Heart left ventricle (tissue), 16 donors: Measurements from ENCODE around the gene ICAM2. TPM values are rescaled to one million over a fixed set of nuclear protein-coding genes. Genes with fewer than 3 reads are reported as not detected.

Source experiments
- ATAC-seq, 4 donors: fragments of 200-7000 bp; cut with Tn5 transposase; one replicate each; pipeline ENCODE4 v1.9.1; 2020 to 2022; ENCODE audit warnings: moderate library complexity in 4 of 4, mild to moderate bottlenecking in 3 of 4, moderate number of reproducible peaks in 1 of 4
- DNase-seq, 5 donors: peaks; one replicate each; pipeline ENCODE4 v3.0.0-alpha.2; 2020
- H3K27ac ChIP-seq, 12 donors: fragments of 200-600 bp; sonication (generic) in 4 of 12; one replicate each; pipeline versions ENCODE4 v1.5.0 to v1.8.0; 2016 to 2022; ENCODE audit warnings: mild to moderate bottlenecking in 2 of 12
- H3K27me3 ChIP-seq, 9 donors: fragments of 200-600 bp; sonication (generic) in 2 of 9; one replicate each; pipeline versions ENCODE4 v1.5.1 to v1.8.0; 2016 to 2022; ENCODE audit warnings: mild to moderate bottlenecking in 3 of 9
- H3K36me3 ChIP-seq, 9 donors: fragments of 200-600 bp; sonication (generic) in 2 of 9; one replicate each; pipeline versions ENCODE4 v1.5.0 to v1.8.0; 2018 to 2022; ENCODE audit warnings: mild to moderate bottlenecking in 2 of 9
- H3K4me1 ChIP-seq, 12 donors: fragments of 200-600 bp; sonication (generic) in 4 of 12; one replicate each; pipeline versions ENCODE4 v1.5.0 to v1.8.0; 2016 to 2022; ENCODE audit warnings: mild to moderate bottlenecking in 3 of 12
- H3K4me3 ChIP-seq, 12 donors: fragments of 200-600 bp; sonication (generic) in 4 of 12; one replicate each; pipeline versions ENCODE4 v1.5.0 to v1.8.0; 2017 to 2022; ENCODE audit warnings: mild to moderate bottlenecking in 9 of 12, moderate library complexity in 4 of 12
- H3K9me3 ChIP-seq, 12 donors: fragments of 200-600 bp; sonication (generic) in 4 of 12; one replicate each; pipeline versions ENCODE4 v1.5.0 to v1.8.0; 2016 to 2022; ENCODE audit warnings: mild to moderate bottlenecking in 1 of 12
- POLR2A ChIP-seq, 2 donors: fragments of 450-650 bp; IDR thresholded peaks; one replicate each; pipeline ENCODE4 v1.6.1; 2017; ENCODE audit warnings: antibody characterized with exemption in 2 of 2, mild to moderate bottlenecking in 2 of 2, moderate library complexity in 2 of 2
- WGBS, 4 donors: extraction: QIAGEN DNeasy Blood & Tissue Kit in 2 of 4; methylation state at CpG; one replicate each; pipeline versions ENCODE4 v1.1.5 to v1.1.7; 2013 to 2018; 5-methylcytosine and 5-hydroxymethylcytosine counted together
- intact Hi-C, 10 donors: fragments of 100-400 bp; cut with DNase I; formaldehyde crosslinking; loops; one replicate each; pipeline versions ENCODE4 v1.11.1 to v1.14.2; 2022
- polyA plus RNA-seq, 2 donors: library from polyadenylated mRNA; stranded (reverse); fragments of 200-250 nt; gene quantifications; one replicate each; pipeline ENCODE4 v1.2.3, GENCODE V29; 2013
- total RNA-seq, 9 donors: library from RNA; depleted of rRNA in 2 of 9; stranded (reverse); fragments of >200 nt in 2 of 9; fragmentation: NEBNext Ultra II Directional in 3 of 9; extraction: Animal tissue kit (Norgen Biotek cat#: 25700) in 3 of 9; gene quantifications; one replicate each; pipeline versions ENCODE4 v1.1.0 to v1.2.4, GENCODE V29; 2016 to 2023
- TF ChIP-seq, protein P1 (sequence below), 12 donors: fragments of 200-600 bp; sonication (generic) in 4 of 12; IDR thresholded peaks; one replicate each; pipeline versions ENCODE4 v1.5.0 to v1.8.0; 2018 to 2022; ENCODE audit warnings: antibody characterized with exemption in 12 of 12, mild to moderate bottlenecking in 5 of 12
- donor health status: ischemic (EF 13 %, LVEDD 7.1; RV severe dilation, severe dysfunction).
- donor health status: healthy with polysubstance abuse.
- donor health status: DM: no; HTN: yes; CAD: no.
- donor health status: DM: no; HTN: no; CAD: no.
- donor health status: ischemic (EF 25% LVEDD 6.9; RV normal size, moderate dysfunction).
- donor health status: ischemic (EF 25% LVEDD 5.7; RV mildly dilated, moderate dysfunction).
- donor health status: healthy.
- donor health status: DM: yes; HTN: yes; CAD: no.
- donor health status: ischemic (EF 35%, LVEDD 5.7; RV mildly dilated, moderate dysfunction).
- donor health status: nonischemic (EF 11% LVEDD 7.7; RV severe dilation, severe dysfunction).
- donor health status: DM: yes; HTN: yes; CAD: no.
- donor health status: PGD.
- donor health status: ischemic (EF 29% LVEDD 5.4; RV normal size, mild dysfunction).
- donor health status: nonischemic (EF 23%, LVEDD 6.1; RV moderate dilation, normal function).

Gene ICAM2
- total and polyA plus RNA-seq, 11 donors = 24.4 to 262 (median 43.1) TPM

DNA sequence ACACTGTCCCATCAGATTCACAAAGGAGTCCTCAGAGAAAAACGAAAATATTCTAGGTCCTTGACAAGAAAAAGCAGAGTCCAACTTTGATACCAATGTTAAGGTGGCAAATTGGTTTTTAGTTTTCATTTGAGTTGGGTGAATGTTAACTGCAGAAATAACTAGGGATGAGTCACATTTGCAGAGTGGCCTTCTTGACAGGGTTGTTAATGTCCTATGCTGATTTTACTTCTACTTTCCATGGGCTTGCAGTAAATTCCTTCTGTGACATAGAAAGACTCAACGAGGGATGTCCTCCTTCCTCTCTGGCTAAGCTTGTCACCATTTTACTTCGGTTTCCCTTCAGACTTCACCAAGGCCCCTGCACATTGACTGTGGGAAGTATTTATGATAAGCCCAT, 47.2 kb upstream of the ICAM2 start:
- H3K27ac ChIP-seq = peak overlapping the region in 1 of 12 donors; percentile 66
- no peak for DNase-seq

GRCh38 chr17:64066716-64067115, 46.3 kb upstream of the ICAM2 start:
- 91 to 96% (median 93%) methylated on average over 7 of the region's 7 CpGs for WGBS, 4 donors
- intact Hi-C loops = loop anchor here in 4 of 10 donors (10.0 kb wide), 2 partner anchors 68 to 218 kb away; partner anchors contain the start of gene ERN1 (in 4 of the 4)
- H3K4me3 ChIP-seq = no peak overlapping the region
- peaks cover 0 to 19% (median 14%) of the 10 kb centered on the region in 12 donors for H3K9me3 ChIP-seq
- TF ChIP-seq POLR2A (IDR thresholded peaks at IDR 0.05) = no peak
- TF ChIP-seq, protein P1, sequence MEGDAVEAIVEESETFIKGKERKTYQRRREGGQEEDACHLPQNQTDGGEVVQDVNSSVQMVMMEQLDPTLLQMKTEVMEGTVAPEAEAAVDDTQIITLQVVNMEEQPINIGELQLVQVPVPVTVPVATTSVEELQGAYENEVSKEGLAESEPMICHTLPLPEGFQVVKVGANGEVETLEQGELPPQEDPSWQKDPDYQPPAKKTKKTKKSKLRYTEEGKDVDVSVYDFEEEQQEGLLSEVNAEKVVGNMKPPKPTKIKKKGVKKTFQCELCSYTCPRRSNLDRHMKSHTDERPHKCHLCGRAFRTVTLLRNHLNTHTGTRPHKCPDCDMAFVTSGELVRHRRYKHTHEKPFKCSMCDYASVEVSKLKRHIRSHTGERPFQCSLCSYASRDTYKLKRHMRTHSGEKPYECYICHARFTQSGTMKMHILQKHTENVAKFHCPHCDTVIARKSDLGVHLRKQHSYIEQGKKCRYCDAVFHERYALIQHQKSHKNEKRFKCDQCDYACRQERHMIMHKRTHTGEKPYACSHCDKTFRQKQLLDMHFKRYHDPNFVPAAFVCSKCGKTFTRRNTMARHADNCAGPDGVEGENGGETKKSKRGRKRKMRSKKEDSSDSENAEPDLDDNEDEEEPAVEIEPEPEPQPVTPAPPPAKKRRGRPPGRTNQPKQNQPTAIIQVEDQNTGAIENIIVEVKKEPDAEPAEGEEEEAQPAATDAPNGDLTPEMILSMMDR (IDR thresholded peaks at IDR 0.05) = no peak
- DNase-seq (no peak), ATAC-seq (no peak)
- peaks cover 5 to 81% (median 61%) of the 10 kb centered on the region in 9 donors for H3K36me3 ChIP-seq
- H3K4me1 ChIP-seq = peaks cover 0 to 32% (median 0%) of the 10 kb centered on the region in 12 donors
- H3K27me3 ChIP-seq = no peaks in the 10 kb centered on the region
- H3K27ac ChIP-seq = peak overlapping the region in 1 of 12 donors; percentile 66

More for the DNA sequence above, 47.2 kb upstream of the ICAM2 start:
- Histone ChIP-seq H3K9me3 (peaks cover 0 to 19% (median 14%) of the 10 kb centered on the region in 12 donors), H3K27me3 (no peaks in the 10 kb centered on the region), H3K4me3 (no peak overlapping the region), H3K36me3 (peaks cover 5 to 86% (median 60%) of the 10 kb centered on the region in 9 donors), H3K4me1 (peaks cover 0 to 24% (median 0%) of the 10 kb centered on the region in 12 donors)
- no peak for ATAC-seq
- intact Hi-C loops = loop anchor here in 4 of 10 donors (10.0 kb wide), 2 partner anchors 67 to 217 kb away; partner anchors contain the start of gene ERN1 (in 4 of the 4)
- no peak for TF ChIP-seq POLR2A (IDR thresholded peaks at IDR 0.05)
- TF ChIP-seq, protein P1 (IDR thresholded peaks at IDR 0.05) = no peak
- 89 to 94% (median 90%) methylated on average over 3 of the region's 3 CpGs for WGBS, 4 donors

DNA sequence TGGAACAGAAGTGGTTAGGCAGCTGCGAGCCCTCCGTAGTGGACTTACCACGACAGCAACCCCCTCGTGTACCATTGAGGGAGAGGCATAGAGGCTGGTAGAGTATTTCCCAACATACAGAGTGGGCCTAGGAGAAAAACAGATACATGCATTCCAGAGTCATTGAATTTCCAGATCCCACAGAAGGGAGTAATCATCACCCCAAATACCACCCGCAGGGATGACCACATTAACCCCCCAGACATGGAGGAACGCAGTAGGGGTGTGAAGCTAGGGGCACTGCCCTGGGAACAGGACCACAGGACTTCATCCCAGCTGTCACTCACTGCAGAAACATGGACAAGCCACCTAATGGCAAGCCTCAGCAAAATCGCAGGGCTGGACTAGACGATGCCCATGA, 44.7 kb upstream of the ICAM2 start:
- Histone ChIP-seq H3K4me3 (no peak overlapping the region), H3K4me1 (peaks cover 0 to 47% (median 0%) of the 10 kb centered on the region in 12 donors), H3K27me3 (no peaks in the 10 kb centered on the region), H3K36me3 (peaks cover 0 to 78% (median 54%) of the 10 kb centered on the region in 9 donors), H3K9me3 (peaks cover 0 to 19% (median 14%) of the 10 kb centered on the region in 12 donors), H3K27ac (no peak overlapping the region)
- no peak for ATAC-seq
- DNase-seq = no peak
- intact Hi-C loops = loop anchor here in 4 of 10 donors (10.0 kb wide), 2 partner anchors 70 to 220 kb away; partner anchors contain the start of gene ERN1 (in 4 of the 4)
- 91 to 95% (median 92%) methylated on average over 8 of the region's 8 CpGs for WGBS, 4 donors
- TF ChIP-seq, protein P1 (IDR thresholded peaks at IDR 0.05) = no peak
- no peak for TF ChIP-seq POLR2A (IDR thresholded peaks at IDR 0.05)

- Histone ChIP-seq H3K27ac (no peak overlapping the region), H3K9me3 (peaks cover 0 to 11% (median 7%) of the 10 kb centered on the region in 12 donors), H3K36me3 (peaks cover 0 to 76% (median 54%) of the 10 kb centered on the region in 9 donors), H3K4me1 (peaks cover 0 to 53% (median 0%) of the 10 kb centered on the region in 12 donors), H3K4me3 (no peak overlapping the region), H3K27me3 (no peaks in the 10 kb centered on the region)
- intact Hi-C loops = loop anchor here in 5 of 10 donors (5.0 to 10.0 kb wide), 3 partner anchors 68 to 220 kb away; partner anchors contain the start of gene ERN1 (in 5 of the 5)
- no peak for TF ChIP-seq POLR2A (IDR thresholded peaks at IDR 0.05)
- TF ChIP-seq, protein P1 (IDR thresholded peaks at IDR 0.05) = no peak
- WGBS, 4 donors = 91 to 95% (median 94%) methylated on average over 9 of the region's 9 CpGs
- DNase-seq (no peak), ATAC-seq (no peak)
Measured at GRCh38 chr17:64064331-64064730, 43.9 kb upstream of the ICAM2 start.
